Fibroblast of skin of left biceps (primary cell): ENCODE measurements around the gene IER3.
"Not testable (repeated sequence)": the region's sequence is repeated elsewhere in the genome, so short reads cannot be mapped to it uniquely, and the experiment has no call there.

Source experiments
- DNase-seq, 2 experiments: peaks; one replicate each; pipeline ENCODE4 v3.0.0-alpha.2; 2013; ENCODE audit warnings: low read depth in 2 of 2

IER3 gene

DNA sequence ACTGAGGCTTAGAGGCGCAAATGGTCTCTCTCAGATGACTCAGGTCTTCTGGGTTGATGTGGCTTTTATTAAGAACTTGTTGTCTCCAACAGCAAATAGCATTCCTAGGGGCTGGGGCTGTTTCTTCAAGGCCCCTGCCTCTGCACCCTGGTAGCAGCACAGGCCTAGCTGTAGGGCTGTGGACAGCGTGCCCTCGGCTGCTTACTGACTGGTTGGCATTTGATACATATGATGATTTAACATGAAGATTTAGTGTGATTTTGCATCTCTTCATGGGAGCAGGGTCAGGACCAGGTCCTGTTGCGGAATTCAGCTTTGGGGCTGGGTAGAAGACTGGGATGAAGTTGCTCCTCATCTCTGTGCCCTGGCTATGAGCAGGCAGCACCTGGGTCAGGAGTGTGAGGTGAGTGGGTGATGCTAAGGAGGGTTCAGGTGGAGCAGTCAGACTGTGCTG is 24.3 kb upstream of the IER3 start:
- DNase-seq: no peak

DNA sequence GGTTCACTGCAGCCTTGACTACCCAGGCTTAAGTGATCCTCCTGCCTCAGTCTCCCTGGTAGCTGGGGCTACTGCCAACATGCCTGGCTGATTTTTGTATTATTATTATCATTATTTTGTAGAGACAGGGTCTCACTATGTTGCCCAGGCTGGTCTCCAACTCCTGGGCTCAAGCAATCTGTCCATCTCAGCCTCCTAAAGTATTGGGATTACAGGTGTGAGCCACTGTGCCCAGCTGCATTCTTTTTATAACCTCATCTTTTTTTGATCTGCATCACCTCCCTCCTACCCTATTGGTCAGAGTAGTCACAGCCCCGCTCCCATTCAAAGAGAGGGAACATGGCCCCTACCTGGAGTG is 23.6 kb upstream of the IER3 start:
- no peak for DNase-seq

DNA sequence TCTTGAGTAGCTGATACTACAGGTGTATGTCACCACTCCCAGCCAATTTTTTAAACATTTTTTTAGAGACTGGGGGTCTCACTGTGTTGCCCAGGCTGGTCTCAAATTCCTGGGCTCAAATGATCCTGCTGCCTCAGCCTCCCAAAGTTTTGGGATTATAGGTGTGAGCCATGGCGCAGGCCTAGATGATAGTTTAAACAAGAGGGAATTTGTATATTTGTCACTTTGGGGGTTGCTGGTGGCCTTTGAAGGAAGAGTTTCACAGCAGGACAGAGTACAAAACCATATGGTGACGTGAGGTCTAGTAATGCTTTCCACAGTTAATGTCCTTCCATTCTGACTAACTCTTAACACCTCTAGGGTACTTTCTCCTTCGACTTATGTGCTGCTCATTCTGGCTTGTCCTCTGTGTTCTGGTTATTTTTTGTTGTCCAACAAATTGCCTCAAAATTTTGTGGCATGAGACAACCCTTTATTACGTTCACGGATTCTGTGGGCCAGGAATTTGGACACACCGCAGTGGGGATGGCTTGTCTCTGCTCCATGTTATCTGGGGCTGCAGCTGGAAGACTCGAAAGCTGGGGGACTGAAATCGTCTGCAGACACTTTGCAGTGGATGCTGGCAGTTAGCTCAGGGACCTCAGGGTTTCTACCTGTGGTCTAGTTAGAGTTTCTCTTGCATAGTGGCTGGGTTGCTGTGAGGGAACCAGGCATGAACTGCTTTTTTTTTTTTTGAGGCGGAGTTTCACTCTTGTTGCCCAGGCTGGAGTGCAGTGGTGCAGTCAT is 23.0 kb upstream of the IER3 start:
- DNase-seq: no peak

DNA sequence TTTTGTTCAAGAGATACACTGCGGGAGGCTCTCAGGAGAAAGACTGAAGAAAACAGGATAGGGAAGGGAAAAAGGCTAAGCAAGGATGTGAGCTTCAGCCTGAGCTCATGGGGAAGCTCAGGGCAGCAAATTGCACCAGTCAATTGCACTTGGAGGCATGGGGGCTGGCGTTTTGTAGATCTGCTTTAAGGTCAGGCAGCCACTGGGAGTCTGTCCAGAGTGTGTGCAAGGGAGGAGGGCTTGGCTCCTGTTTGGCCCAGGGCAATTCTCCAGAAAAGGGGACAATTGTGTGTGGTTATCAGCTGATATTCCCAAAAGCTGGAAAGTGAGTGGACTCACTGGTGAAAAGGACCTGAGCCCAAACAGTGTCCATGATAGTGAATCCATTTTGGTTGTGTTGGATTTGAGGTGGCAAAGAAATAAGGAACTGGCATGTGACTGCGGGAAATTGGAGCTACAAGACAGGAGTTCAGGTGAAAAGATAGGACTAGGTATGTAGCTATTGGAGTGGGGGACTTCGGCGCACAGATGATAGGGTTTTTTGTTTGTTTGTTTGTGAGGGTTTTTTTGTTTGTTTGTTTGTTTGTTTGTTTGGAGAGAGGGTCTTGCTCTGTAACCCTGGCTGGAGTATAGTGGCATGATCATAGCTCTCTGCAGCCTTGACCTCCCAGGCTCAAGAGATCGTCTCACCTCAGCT is 22.3 kb upstream of the IER3 start:
- DNase-seq: no peak

DNA sequence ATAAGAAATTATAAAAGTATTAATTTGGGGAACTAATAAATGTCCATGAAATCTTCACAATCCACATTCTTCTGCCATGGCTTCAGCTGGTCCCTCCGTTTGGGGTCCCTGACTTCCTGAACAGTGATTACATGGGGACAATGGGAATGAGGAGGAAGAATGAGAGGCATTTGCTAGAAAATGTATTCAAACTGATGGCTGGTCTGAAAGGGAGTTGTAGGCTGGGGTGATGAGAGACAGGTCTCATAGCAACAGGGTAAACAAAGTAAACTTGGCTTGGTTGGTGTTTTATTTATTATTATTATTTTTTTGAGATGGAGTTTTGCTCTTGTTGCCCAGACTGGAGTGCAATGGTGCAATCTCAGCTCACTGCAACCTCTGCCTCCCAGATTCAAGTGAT is 21.1 kb upstream of the IER3 start:
- not testable (repeated sequence) for DNase-seq

DNA sequence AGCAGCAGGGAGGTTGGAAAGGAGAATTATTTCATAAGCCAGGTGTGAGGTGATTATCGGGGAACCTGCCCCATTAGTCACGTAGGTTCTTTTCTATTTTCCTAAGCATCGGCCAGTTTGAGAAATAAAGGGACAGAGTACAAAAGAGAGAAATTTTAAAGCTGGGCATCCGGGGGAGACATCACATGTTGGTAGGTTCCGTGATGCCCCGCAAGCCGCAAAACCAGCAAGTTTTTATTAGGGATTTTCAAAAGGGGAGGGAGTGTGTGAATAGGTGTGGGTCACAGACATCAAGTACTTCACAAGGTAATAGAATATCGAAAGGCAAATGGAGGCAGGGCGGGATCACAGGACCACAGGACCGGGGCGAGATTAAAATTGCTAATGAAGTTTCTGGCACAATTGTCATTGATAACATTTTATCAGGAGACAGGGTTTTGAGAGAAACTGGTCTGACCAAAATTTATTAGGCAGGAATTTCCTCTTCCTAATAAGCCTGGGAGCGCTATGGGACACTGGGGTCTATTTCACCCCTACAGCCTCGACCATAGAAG is 20.2 kb upstream of the IER3 start:
- DNase-seq: not testable (repeated sequence)

DNA sequence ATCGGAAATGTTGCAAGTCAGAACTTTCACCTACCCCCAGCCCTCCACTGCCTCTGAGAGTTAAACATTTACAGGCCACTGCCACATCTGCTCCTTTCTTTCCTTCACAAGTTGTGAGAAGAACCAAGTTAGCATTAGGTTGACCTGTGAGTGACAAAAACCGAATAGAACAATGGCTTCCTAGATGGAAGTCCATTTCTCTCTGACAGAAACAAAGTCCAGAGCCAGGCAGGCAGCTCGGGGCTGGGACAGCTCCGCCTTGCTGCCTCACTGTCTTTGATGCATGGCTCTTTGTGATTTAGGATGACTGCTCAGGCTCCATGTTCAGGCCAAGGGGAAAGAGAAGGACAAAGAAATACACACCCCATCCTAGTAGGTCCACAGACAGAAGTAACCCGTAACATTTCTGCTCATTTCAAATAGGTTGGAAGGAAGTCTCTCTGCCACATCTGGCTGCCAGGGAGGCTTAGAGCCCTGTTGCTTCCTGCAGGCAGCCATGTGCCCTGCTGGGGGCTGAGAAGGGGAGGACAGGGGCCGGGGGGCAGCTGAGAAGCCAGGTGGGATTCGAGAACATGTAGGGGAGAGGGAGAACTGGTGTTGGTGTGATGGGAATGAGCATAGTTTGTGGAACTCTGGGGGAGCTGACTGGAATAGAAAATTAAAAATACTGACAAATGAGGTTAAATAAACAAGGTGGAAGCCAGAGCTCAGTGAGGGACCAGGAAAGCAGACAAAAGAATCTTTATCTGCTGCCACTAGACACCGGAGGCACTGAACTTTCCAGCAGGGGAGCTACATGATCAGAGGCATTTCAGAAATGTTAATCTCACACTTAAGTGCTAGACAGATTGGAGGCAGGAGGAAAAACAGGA is 19.5 kb upstream of the IER3 start:
- no peak for DNase-seq

DNA sequence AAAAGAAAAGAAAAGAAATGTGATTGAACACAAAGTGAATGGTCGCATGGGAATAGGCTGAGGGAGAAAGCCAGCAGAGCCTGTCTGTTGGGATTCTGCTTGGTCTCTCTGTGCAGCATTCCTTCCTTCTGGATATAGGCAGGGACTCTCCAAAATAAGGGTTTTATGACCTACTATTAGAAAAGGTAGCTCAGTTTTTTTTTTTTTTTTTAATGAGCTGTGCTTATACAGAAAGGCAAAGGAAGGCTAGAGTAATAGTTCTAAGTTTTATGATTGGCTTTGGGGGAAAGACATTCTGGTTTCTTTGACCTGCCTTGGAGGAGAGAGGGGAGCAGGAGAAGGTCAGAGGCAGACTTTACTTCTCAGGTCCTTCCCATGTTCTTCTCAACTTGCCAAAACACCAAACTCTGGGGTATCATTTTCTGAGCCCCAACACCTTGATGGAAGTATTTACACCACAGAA is 18.8 kb upstream of the IER3 start:
- DNase-seq: no peak

DNA sequence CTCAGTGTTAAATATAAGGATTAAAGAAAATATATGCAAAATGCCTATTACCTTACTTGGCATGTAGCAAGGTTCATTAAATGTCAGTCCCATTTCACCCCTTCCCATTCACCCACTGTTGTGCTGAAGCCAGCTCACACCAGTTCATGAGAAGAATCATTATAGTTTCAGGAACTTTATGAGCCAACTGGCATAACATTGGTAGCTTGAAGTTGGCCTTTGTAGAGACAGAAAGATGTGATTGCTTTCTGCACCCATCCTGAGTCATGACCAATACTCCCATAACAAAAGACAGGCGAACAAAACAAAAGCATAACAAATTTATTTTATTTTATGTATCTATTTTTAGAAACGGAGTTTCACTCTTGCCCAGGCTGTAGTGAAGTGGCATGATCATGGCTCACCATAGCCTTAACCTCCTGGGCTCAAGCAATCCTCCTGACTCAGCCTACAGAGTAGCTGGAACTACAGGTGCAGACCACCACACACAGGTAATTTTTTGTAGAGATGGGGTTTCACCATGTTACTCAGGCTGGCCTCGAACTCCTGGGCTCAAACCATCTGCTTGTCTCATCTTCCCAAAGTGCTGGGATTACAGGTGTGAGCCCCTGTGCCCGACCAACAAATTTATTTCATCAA is 17.6 kb upstream of the IER3 start:
- DNase-seq: no peak

DNA sequence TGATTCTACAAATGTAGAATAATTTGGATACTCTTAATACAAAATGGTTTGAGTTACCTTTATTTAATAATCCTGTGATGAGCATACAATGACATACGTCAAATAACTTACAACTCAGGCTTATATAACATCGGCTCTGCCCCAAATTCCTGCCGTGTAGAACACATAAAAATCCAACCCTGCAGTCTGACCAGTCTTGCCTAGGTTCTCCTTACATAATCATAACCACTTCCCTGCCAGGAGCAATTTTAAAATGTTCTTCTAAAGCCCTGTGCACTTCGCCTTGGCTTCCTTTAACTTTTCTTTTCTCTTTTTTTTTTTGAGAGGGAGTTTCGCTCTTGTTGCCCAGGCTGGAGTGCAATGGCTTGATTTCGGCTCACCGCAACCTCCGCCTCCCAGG is 16.2 kb upstream of the IER3 start:
- DNase-seq: no peak

DNA sequence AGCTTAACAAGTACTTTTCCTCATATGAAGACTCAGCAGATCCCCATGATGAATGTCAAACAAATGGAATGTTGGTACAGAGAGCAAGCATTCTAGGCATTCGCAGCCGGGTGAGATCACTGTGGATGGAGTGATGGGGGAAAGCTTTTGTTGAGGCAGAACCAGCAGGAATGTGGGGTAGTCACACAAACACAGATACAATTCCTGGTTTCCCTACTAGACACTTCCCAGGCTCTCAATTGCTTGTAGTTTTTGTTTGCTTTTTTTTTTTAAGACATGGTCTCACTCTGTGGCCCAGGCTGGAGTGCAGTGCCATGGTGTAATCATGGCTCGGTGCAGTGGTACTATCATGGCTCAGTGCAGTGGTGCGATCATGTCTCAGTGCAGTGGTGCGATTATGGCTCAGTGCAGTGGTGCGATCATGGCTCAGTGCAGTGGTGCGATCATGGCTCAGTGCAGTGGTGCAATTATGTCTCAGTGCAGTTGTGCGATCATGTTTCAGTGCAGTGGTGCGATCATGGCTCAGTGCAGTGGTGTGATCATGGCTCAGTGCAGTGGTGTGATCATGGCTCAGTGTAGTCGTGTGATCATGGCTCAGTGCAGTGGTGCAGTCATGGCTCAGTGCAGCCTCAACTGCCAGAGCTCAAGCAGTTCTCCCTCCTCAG is 15.4 kb upstream of the IER3 start:
- peak; percentile 88 to 89 for DNase-seq

DNA sequence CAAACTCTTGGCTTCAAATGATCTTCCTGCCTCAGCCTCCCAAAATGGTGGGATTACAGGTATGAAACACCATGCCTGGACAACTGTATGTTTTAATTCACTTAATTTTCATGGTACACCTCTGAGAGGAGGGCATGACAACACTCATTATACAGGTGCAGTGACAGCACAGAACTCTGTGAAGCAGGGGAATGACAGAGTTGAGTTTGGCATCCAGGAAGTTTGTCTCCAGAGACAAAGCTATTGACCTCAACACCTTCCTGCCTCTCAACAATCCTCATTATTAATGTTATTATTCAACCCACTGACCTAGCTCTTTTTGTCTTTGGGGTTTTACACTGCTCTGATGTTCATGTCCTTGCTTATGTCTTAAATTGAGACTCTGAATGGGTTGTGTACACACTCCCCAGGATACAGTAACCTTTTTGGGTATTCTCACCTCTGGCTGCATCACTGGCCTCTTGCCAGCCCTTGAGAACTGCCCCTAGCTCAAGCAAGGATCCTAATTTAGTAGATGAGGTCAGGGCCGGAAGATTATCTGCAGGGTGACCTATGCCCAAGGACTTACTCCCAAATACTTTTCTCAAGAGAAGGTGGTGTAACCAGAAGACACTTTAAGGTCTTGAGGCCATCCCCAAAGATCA is 13.0 kb upstream of the IER3 start:
- DNase-seq: no peak

DNA sequence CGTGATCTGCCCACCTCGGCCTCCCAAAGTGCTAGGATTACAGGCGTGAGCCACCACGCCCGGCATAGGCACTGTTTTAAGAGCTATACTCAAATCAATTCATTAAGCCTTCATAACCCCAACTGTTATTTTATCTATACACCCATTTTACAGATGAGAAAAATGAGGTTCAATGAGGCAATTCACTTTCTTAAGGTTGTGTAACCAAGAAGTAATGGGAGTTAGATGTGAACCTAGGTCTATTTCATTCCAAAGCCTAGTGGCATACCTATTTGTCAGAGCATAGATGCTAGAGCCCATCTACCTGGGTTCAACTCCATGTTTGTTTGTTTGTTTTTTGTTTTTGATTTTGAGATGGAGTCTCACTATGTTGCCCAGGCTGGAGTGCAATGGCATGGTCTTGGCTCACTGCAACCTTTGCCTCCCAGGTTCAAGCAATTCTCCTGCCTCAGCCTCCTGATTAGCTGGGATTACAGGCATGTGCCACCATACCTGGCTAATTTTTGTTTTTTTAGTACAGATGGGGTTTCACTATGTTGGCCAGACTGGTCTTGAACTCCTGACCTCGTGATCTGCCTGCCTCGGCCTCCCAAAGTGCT is 12.2 kb upstream of the IER3 start:
- not testable (repeated sequence) for DNase-seq

DNA sequence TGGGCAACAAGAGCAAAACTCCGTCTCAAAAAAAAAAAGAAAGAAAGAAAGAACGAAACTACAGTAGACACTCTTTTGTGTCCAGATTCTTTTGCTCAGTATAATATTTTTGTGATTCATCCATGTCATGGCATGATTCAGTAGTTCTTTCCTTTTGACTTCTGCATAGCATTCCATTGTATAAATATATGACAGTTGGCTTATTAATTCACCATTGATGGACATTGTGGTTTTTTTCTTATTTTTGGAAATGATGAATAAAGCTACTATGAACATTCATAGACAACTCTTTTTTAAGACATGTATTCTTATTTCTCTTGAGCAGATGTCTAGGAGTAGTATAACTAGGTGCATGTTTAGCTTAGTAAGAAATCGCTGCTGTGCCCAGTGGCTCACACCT is 10.3 kb upstream of the IER3 start:
- no peak for DNase-seq

DNA sequence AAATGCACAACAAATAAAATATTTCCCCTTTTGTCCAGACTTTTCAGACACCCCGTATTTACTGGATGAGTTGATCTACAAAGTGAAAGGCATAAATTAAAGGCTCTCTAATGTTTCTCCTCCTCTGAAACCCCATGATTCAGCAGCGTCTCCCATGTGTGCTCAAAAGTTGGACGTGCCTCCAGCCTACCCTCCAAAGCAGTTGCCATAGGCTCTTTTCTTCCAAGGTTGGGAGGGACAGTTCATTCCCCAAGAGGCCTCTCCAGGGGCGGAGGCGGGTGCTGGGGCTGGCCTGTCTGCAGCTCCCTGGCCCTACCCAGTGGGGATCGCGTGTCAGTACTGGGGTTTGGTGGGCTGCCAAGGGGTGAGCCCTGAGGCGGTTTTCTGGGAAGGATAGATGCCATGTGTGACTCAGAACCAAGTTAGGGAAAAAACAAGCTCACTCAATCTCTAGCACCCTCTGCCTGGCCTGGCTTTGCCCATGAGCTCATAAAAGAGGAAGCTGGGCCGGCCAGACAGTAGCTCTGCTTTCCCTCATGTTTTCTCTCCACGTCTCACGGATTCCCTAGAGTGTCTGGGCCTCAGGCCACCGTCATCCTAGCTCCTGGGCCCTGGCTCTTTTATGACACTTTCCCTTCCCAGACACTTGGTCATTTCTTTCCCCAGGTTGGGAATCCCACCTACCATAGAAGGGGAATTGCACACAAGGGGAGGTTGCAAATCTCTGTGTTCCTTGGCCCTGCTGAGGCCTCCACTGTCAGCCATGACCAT is 8.0 kb upstream of the IER3 start:
- peak; percentile 99 for DNase-seq

DNA sequence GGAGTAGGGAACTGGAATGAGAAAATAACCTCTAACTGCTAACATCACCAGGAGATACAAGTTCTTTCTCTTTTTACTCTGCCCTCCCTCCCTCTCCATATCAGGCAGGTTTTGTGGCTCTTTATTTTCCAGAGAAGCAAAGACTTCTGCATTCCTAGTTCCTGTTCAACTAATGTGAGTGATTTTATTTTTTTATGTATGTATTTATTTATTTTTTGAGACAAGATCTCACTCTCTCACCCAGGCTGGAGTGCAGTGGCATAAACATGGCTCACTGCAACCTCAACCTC is 6.0 kb upstream of the IER3 start:
- no peak for DNase-seq

DNA sequence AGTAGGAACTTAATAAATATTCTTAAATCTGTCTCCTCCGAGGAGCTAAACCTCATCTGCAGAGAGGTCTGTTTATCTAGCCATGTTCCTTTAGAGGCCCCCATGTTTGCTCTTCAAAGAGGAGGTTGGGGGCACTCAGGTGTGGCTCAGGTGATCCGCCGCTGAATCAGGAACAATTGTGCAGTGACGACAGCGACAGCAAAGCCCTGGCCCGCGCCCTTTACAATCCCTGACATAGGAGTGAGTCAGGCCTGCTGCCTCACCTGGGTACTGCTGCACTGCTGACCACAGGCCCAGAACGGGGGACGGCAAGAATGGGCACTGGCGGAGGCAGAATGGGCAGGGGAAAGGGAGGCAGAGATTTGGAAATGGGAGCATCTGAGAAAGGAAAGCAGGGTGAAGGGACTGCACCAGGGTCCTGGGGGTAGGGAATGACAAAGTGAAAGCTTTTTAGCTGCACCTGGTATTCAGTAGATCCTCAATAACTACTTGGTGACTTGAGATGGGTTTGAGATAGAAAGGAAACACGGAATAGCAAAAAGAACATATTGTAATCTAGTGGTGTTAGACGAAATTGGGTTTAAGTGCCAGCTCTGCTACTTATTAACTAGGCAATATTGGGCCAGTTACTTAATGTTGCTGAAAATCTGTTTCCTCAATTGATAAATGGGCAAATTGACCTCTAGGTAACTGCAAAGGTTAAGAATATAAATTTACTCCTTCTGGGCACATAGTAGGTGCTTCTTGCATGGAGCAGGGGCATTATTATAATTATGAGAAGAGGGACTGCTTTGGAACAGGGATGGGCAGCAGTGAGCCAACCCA is 5.4 kb upstream of the IER3 start:
- DNase-seq: no peak

DNA sequence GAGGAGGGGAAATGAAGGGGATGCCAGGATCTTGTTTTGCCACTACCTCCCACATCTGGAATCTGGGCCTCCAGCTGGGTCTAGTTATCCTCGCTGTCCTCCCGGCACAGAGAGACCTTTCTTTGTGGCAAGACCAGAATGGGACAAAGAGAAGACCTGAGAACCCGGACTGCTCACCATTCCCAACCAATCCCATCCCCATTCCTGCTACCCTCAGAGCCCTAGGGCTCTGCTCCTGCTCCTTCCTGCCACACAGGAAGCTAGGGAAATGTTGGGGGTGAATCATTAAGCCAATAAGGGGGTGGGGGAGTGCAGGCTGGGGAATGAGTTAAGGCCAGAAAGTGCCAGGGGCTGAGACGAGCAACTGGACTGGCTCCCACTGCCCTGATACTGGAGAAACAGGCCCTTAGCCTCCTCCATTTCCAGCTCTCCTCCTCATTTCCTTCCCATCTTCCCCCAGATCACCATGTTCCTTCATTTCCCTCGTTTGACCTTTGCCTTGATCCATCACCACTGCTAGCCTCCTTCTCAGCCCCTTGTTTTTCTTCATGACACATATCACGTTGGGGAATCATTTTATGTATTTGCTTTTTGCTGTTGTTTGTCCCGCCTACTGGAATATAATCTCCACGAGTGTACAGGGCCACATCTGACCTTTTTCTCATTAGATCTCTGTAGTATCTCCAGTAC is 4.6 kb upstream of the IER3 start:
- DNase-seq: no peak
